GM19193 (cell line): ENCODE data around the gene NPR1.

Experiments
- POLR2A ChIP-seq: IDR thresholded peaks from 4 replicates; pipeline ENCODE4 v1.6.1; 2011; ENCODE audit not compliant: insufficient read depth, insufficient read length; ENCODE audit errors: extremely low read depth

Gene NPR1

GRCh38 chr1:153643816-153644215 lies 34.7 kb upstream of the NPR1 start:
- TF ChIP-seq POLR2A: no peak

GRCh38 chr1:153646672-153647345 lies 31.7 kb upstream of the NPR1 start:
- no peak for TF ChIP-seq POLR2A

DNA sequence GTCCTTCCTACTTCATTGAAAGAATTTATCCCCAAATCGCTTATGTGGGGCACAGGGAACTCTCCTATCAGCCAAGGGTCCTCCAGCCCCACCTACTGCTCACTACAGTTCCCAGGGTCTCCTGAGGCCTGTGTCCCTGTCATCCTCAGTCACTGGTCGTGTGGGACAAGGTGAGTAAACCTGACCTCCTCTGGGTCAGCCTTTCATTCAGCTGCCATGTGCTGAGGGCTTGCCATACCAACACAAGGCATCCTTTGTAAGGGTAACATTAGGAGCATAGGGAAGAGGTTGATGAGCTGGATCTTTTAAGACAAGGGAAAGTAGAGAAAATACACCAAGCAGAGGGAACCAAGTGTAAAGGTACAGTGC lies 31.2 kb upstream of the NPR1 start:
- TF ChIP-seq POLR2A: no peak

DNA sequence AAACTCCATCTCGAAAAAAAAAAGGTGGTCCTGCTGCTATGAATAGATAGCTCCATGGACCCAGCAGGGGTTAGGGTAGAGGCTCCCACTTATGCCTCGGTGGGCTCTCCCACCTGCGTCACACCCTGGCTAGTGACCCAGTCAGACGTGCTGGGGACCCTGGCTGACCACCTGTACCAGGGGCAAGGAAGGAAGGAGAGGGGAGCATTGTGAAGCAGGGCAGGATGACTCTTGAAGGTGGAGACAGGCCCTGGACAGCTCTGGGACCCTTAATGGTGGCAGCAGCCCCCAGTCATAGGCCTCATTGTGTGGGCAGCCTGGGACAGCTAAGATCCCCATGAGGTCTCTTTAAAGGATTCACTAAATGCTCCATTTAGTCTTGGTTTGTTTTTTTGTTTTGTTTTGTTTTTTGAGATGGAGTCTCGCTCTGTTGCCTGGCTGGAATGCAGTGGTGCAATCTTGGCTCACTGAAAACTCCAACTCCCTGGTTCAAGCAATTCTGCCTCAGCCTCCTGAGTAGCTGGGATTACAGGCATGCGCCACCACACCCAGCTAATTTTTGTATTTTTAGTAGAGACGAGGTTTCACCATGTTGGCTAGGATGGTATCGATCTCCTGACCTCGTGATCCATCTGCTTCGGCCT lies 30.4 kb upstream of the NPR1 start:
- TF ChIP-seq POLR2A: no peak

GRCh38 chr1:153649137-153649862 lies 29.2 kb upstream of the NPR1 start:
- no peak for TF ChIP-seq POLR2A

DNA sequence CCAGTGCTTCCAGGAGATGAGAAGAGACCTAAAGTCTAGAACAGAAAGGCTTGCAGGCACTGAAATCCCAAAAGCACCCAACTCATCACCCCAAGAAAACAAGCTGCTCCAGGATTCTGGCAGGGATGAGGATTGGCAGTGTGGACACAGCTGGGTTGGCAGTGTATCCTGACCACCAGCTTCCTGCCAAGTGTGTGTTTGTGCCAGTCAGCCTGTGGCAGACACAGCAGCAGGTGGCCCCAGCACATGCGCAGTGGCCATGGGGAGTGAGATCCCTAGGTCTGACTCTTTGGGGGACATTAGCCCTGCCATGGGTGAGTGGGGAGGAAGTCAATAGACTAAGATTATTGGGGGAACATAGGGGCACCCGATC lies 28.6 kb upstream of the NPR1 start:
- TF ChIP-seq POLR2A: peak; percentile 20

- no peak for TF ChIP-seq POLR2A
Observed at GRCh38 chr1:153651771-153652170, 26.7 kb upstream of the NPR1 start.

GRCh38 chr1:153652805-153653500 lies 25.5 kb upstream of the NPR1 start:
- TF ChIP-seq POLR2A: no peak

DNA sequence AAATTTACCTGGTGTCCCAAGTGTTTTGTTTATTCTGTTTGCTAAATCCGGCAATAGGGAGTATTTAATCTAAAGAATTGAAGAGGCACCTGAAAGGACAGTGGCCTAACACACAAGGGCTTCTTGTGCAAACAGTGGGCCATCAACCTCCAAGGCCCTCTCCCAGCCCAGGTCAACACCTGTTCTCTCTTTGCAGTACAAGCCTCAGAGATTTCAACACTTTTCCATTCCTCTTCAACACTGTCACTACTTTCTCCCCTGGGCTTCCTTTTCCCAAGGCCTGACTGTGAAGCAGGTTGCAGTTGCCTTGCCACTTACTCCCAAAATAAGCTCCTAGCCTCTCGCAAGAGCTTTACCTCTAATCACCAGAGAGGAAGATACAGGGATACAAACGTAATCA lies 23.2 kb upstream of the NPR1 start:
- TF ChIP-seq POLR2A: no peak

GRCh38 chr1:153658400-153659174 lies 19.9 kb upstream of the NPR1 start, which contains the start of gene SNAPIN:
TSS of gene SNAPIN (plus strand) at chr1:153658703. CDS start at chr1:153658744, 41 bp downstream.
- TF ChIP-seq POLR2A: peak; percentile 90

DNA sequence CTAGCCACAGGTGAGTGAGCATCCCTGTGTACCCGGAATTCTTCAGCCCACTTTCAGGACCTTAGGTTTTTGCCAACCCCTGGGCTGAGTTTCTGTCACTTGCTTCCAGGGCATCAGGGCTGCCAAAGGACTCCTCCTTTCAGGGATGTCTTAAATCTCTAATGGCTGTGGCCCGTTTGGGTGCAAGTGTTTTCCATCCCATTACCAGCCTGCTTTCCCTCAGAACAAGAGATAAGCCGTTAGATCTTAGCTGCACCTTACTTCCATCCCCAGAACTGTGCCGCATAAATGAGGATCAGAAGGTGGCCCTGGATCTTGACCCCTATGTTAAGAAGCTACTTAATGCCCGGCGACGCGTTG lies 19.3 kb upstream of the NPR1 start:
- no peak for TF ChIP-seq POLR2A

- no peak for TF ChIP-seq POLR2A
Observed at GRCh38 chr1:153659656-153660055, 18.8 kb upstream of the NPR1 start.

DNA sequence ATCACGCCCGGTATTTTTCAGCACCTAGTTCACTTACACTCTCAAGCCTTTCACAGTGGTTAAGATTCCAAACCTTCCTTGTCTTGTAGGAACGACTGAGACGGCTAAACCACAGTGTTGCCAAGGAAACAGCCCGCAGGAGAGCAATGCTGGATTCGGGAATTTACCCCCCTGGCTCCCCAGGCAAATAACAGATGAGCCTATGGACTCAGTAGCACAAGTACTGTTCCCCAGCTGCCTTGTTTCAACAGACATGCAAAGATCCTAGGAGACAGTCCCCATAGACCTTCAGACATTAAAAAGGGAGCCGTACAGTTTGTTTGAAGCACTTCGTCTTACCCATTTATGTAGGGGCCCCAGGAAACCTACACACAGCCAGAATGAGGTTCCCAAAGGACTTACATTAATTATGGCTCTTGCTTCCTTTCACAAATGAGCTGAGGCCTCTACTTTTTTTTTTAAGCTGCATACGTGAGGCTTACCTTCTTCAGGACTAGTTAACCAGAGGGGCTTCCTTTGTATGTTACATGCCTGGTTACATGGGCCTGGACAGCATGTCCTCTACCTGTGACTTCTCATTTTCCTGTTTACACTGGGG lies 17.3 kb upstream of the NPR1 start:
- TF ChIP-seq POLR2A: no peak

GRCh38 chr1:153662269-153662668 lies 16.2 kb upstream of the NPR1 start:
- TF ChIP-seq POLR2A: no peak
